GM18526 (cell line): ENCODE measurements around the gene LRP1B.

Experiments used
- POLR2A ChIP-seq: IDR thresholded peaks from 3 replicates; pipeline ENCODE4 v1.6.1; 2011; ENCODE audit not compliant: insufficient read length; ENCODE audit errors: extremely low read depth

The LRP1B gene

GRCh38 chr2:141035846-141036420, 1094.9 kb downstream of the LRP1B start:
- TF ChIP-seq POLR2A: no peak

- no peak for TF ChIP-seq POLR2A
Observed at GRCh38 chr2:141029428-141030078, 1101.3 kb downstream of the LRP1B start.

- no peak for TF ChIP-seq POLR2A
Observed at GRCh38 chr2:141027221-141027620, 1103.6 kb downstream of the LRP1B start.

GRCh38 chr2:141021611-141022010, 1109.2 kb downstream of the LRP1B start:
- TF ChIP-seq POLR2A: no peak

GRCh38 chr2:141021109-141021508, 1109.7 kb downstream of the LRP1B start:
- TF ChIP-seq POLR2A: no peak

GRCh38 chr2:141020346-141020745, 1110.5 kb downstream of the LRP1B start:
- no peak for TF ChIP-seq POLR2A

GRCh38 chr2:141015341-141016047, 1115.3 kb downstream of the LRP1B start:
- TF ChIP-seq POLR2A: no peak

GRCh38 chr2:141003967-141004657, 1126.7 kb downstream of the LRP1B start:
- TF ChIP-seq POLR2A: no peak

GRCh38 chr2:141001750-141002149, 1129.1 kb downstream of the LRP1B start:
- no peak for TF ChIP-seq POLR2A

- no peak for TF ChIP-seq POLR2A
Observed at GRCh38 chr2:140998577-140998976, 1132.2 kb downstream of the LRP1B start.

- TF ChIP-seq POLR2A: no peak
Observed at GRCh38 chr2:140998017-140998416, 1132.8 kb downstream of the LRP1B start.

- no peak for TF ChIP-seq POLR2A
Observed at GRCh38 chr2:140994856-140995255, 1136.0 kb downstream of the LRP1B start.

- TF ChIP-seq POLR2A: no peak
Observed at GRCh38 chr2:140990416-140990815, 1140.4 kb downstream of the LRP1B start.

GRCh38 chr2:140988597-140988996, 1142.2 kb downstream of the LRP1B start:
- no peak for TF ChIP-seq POLR2A

- no peak for TF ChIP-seq POLR2A
Observed at GRCh38 chr2:140986456-140986855, 1144.4 kb downstream of the LRP1B start.

GRCh38 chr2:140975237-140975636, 1155.6 kb downstream of the LRP1B start:
- no peak for TF ChIP-seq POLR2A
